HCT116 (cell line): ENCODE results near the gene MGST2. TPM values are rescaled to one million over a fixed set of nuclear protein-coding genes. Genes with fewer than 3 reads are reported as not detected.

Experiments
- ATAC-seq: fragments of 200-7000 bp; cut with Tn5 transposase; 2 replicates; pipeline ENCODE4 v1.9.1; 2020; ENCODE audit warnings: mild to moderate bottlenecking, moderate library complexity
- BruUV-seq: library from RNA; stranded (reverse); fragments of 400-500 nt; replicated peaks from 2 replicates; lab custom pipeline; 2021; lab: Mats Ljungman, UMichigan
- CTCF ChIA-PET: fragments of 300-600 bp; sonication (Branson Sonifier 250); formaldehyde crosslinking; loops from one replicate; lab custom pipeline; 2021; ENCODE audit warnings: antibody characterized with exemption; lab: Charles Lee
- POLR2A ChIA-PET: fragments of 300-600, 350-600 bp; sonication (Branson Sonifier 250); formaldehyde crosslinking; loops from one replicate; lab custom pipeline; 2021; ENCODE audit warnings: antibody characterized with exemption; lab: Charles Lee
- RAD21 ChIA-PET, 2 experiments: fragments of 300-600 bp; sonication (Branson Sonifier 250); formaldehyde crosslinking; loops; one replicate each; lab custom pipeline; 2023; ENCODE audit warnings: low total read pairs in 2 of 2; ENCODE audit not compliant: uncharacterized antibody in 2 of 2, unreplicated experiment in 2 of 2, low non-redundant PET in 1 of 2; lab: Charles Lee
- DNase-seq: peaks from one replicate; pipeline ENCODE4 v3.0.0-alpha.2; 2010; ENCODE audit warnings: low read depth, low spot score
- H2AFZ ChIP-seq: fragments of 200-600 bp; shearing (Covaris generic), sonication (generic); 2 replicates; pipeline ENCODE4 v1.6.1; 2017; ENCODE audit warnings: low read depth, mixed run types, mixed read lengths, antibody characterized with exemption, low read length; ENCODE audit not compliant: poor library complexity, severe bottlenecking
- H3K27ac ChIP-seq: 2 replicates; pipeline ENCODE4 v1.5.1; 2012; ENCODE audit warnings: low read depth, low read length
- H3K27me3 ChIP-seq: fragments of 200-600 bp; sonication (generic); 2 replicates; pipeline ENCODE4 v1.6.1; 2016; ENCODE audit warnings: mixed run types, low read length, mixed read lengths; ENCODE audit not compliant: insufficient read depth
- H3K36me3 ChIP-seq, 2 experiments: fragments of 200-500 bp in 1 of 2; fragments of 200-600 bp in 1 of 2; sonication (Bioruptor generic) in 1 of 2; sonication (generic) in 1 of 2; 2 replicates each; pipeline versions ENCODE4 v1.5.1 to v1.6.1; 2014 to 2016; ENCODE audit warnings: low read length in 2 of 2, inconsistent platforms in 1 of 2, mixed read lengths in 1 of 2, mixed run types in 1 of 2; ENCODE audit not compliant: insufficient read depth in 2 of 2, control insufficient read depth in 1 of 2
- H3K4me1 ChIP-seq, 2 experiments: fragments of 200-600 bp in 1 of 2; sonication (generic) in 1 of 2; 2 replicates each; pipeline versions ENCODE4 v1.5.1 to v1.6.1; 2012 to 2017; ENCODE audit warnings: low read length in 2 of 2, inconsistent platforms in 1 of 2, mild to moderate bottlenecking in 1 of 2, mixed read lengths in 1 of 2, mixed run types in 1 of 2, moderate library complexity in 1 of 2; ENCODE audit not compliant: insufficient read depth in 2 of 2, control insufficient read depth in 1 of 2
- H3K4me2 ChIP-seq: fragments of 200-600 bp; sonication (generic); 2 replicates; pipeline ENCODE4 v1.6.1; 2017; ENCODE audit warnings: mixed run types, low read length, mixed read lengths
- H3K4me3 ChIP-seq, 2 experiments: fragments of 200-600 bp in 1 of 2; sonication (generic) in 1 of 2; replicated peaks in 1 of 2; 2 replicates each; pipeline ENCODE4 v1.5.1; 2011 to 2016; ENCODE audit warnings: low read length in 2 of 2, control low read depth in 1 of 2, low read depth in 1 of 2, mild to moderate bottlenecking in 1 of 2, mixed read lengths in 1 of 2, mixed run types in 1 of 2
- H3K79me2 ChIP-seq: fragments of 200-600 bp; sonication (generic); 2 replicates; pipeline ENCODE4 v1.6.1; 2017; ENCODE audit warnings: mild to moderate bottlenecking, mixed run types, low read length, moderate library complexity, mixed read lengths; ENCODE audit not compliant: insufficient read depth
- H3K9ac ChIP-seq: fragments of 200-600 bp; sonication (generic); 2 replicates; pipeline ENCODE4 v1.6.1; 2016; ENCODE audit warnings: low read length, mixed read lengths
- H3K9me2 ChIP-seq: fragments of 200-600 bp; sonication (generic), shearing (Covaris generic); 2 replicates; pipeline ENCODE4 v1.6.1; 2017; ENCODE audit warnings: mixed run types, mild to moderate bottlenecking, moderate library complexity; ENCODE audit not compliant: insufficient read depth
- H3K9me3 ChIP-seq, 2 experiments: fragments of 200-500 bp in 1 of 2; fragments of 200-600 bp in 1 of 2; sonication (Bioruptor generic) in 1 of 2; sonication (generic) in 1 of 2; 2 replicates each; pipeline ENCODE4 v1.6.1; 2014 to 2017; ENCODE audit warnings: low read length in 2 of 2, mixed read lengths in 2 of 2, inconsistent platforms in 1 of 2, low read depth in 1 of 2, mild to moderate bottlenecking in 1 of 2, mixed run types in 1 of 2, moderate library complexity in 1 of 2; ENCODE audit not compliant: control insufficient read depth in 1 of 2, insufficient read depth in 1 of 2
- H4K20me1 ChIP-seq: fragments of 200-600 bp; sonication (generic), shearing (Covaris generic); 2 replicates; pipeline ENCODE4 v1.6.1; 2017; ENCODE audit warnings: mixed run types, mild to moderate bottlenecking, moderate library complexity; ENCODE audit not compliant: insufficient read depth
- CEBPB ChIP-seq: IDR thresholded peaks from 2 replicates; pipeline ENCODE4 v1.6.1; 2012; ENCODE audit warnings: low read depth
- ELF1 ChIP-seq: IDR thresholded peaks from 2 replicates; pipeline ENCODE4 v1.6.1; 2012; ENCODE audit warnings: low read depth, borderline replicate concordance
- EZH2phosphoT487 ChIP-seq: fragments of 200-600 bp; IDR thresholded peaks from 2 replicates; pipeline ENCODE4 v1.6.1; 2018; ENCODE audit warnings: antibody characterized with exemption, borderline replicate concordance
- JUND ChIP-seq: IDR thresholded peaks from 2 replicates; pipeline ENCODE4 v1.6.1; 2012
- MAX ChIP-seq: IDR thresholded peaks from 2 replicates; pipeline ENCODE4 v1.6.1; 2012
- POLR2AphosphoS5 ChIP-seq: IDR thresholded peaks from 2 replicates; pipeline ENCODE4 v1.6.1; 2011; ENCODE audit warnings: mild to moderate bottlenecking, low read depth, low read length, moderate library complexity
- RAD21 ChIP-seq: IDR thresholded peaks from 2 replicates; pipeline ENCODE4 v1.6.1; 2012; ENCODE audit warnings: low read depth, mild to moderate bottlenecking
- REST ChIP-seq: IDR thresholded peaks from 2 replicates; pipeline ENCODE4 v1.6.1; 2012; ENCODE audit warnings: low read depth
- SIN3A ChIP-seq: IDR thresholded peaks from 2 replicates; pipeline ENCODE4 v1.6.1; 2012; ENCODE audit warnings: low read depth
- SP1 ChIP-seq: IDR thresholded peaks from 2 replicates; pipeline ENCODE4 v1.6.1; 2012; ENCODE audit warnings: low read depth
- SRF ChIP-seq: IDR thresholded peaks from 2 replicates; pipeline ENCODE4 v1.6.1; 2012; ENCODE audit warnings: low read depth
- TCF7L2 ChIP-seq: IDR thresholded peaks from 2 replicates; pipeline ENCODE4 v1.7.0; 2011; ENCODE audit warnings: borderline replicate concordance, inconsistent platforms; ENCODE audit not compliant: insufficient read depth, insufficient read length; ENCODE audit errors: extremely low read depth
- YY1 ChIP-seq: IDR thresholded peaks from 2 replicates; pipeline ENCODE4 v1.6.1; 2011; ENCODE audit warnings: low read length, low read depth, moderate library complexity, mild to moderate bottlenecking; ENCODE audit not compliant: insufficient replicate concordance; ENCODE audit errors: extremely low read depth
- ZBTB33 ChIP-seq: IDR thresholded peaks from 2 replicates; pipeline ENCODE4 v1.6.1; 2011; ENCODE audit warnings: mild to moderate bottlenecking, low read length, moderate library complexity; ENCODE audit not compliant: insufficient replicate concordance; ENCODE audit errors: extremely low read depth
- ZNF274 ChIP-seq: fragments of 200-500 bp; sonication (Bioruptor generic); IDR thresholded peaks from 2 replicates; pipeline ENCODE4 v1.6.1; 2014; ENCODE audit warnings: mild to moderate bottlenecking, low read depth, low read length, inconsistent platforms
- intact Hi-C: fragments of 100-400 bp; cut with micrococcal nuclease; formaldehyde crosslinking; loops from 2 replicates; pipeline ENCODE4 v1.10.0; 2022
- total RNA-seq: library from RNA; stranded (reverse); gene quantifications from one replicate; pipeline ENCODE4 v1.2.1, GENCODE V29; 2021; ENCODE audit not compliant: unreplicated experiment

The MGST2 gene
- total RNA-seq, 1 experiment from 2014 or later = 24.3 TPM

- intact Hi-C loops = no loop called here
- DNase-seq (no peak), ATAC-seq (no peak)
- H3K9me3 ChIP-seq = no peaks in the 10 kb centered on the region
- no peaks in the 10 kb centered on the region for H3K79me2 ChIP-seq
- no peak overlapping the region for H3K9ac ChIP-seq
- H4K20me1 ChIP-seq = no peaks in the 10 kb centered on the region
- ChIA-PET POLR2A (no interaction called here), CTCF (no interaction called here), RAD21 (no interaction called here)
- no peak overlapping the region for H3K4me3 ChIP-seq
- no peaks in the 10 kb centered on the region for H3K9me2 ChIP-seq
- peaks cover 6 to 11% of the 10 kb centered on the region in 2 experiments; a peak in 2 of 4 replicates for H3K4me1 ChIP-seq
- H3K36me3 ChIP-seq = no peaks in the 10 kb centered on the region
- no peaks in the 10 kb centered on the region for H3K27me3 ChIP-seq
- no peak overlapping the region for H3K27ac ChIP-seq
- H2AFZ ChIP-seq = no peak overlapping the region
- BruUV-seq = no TSS peak
- H3K4me2 ChIP-seq = no peak overlapping the region
- no peak for TF ChIP-seq SIN3A
- TF ChIP-seq SRF = no peak
- no peak for TF ChIP-seq YY1
- no peak for TF ChIP-seq POLR2AphosphoS5
- TF ChIP-seq RAD21 = no peak
- TF ChIP-seq ZNF274 = no peak
- TF ChIP-seq MAX = no peak
Observed at GRCh38 chr4:139670775-139671174, 5.2 kb downstream of the MGST2 start.

GRCh38 chr4:139672215-139672614, 6.6 kb downstream of the MGST2 start:
- Histone ChIP-seq H4K20me1 (no peaks in the 10 kb centered on the region), H3K9me3 (no peaks in the 10 kb centered on the region), H3K36me3 (no peaks in the 10 kb centered on the region), H3K4me1 (no peaks in the 10 kb centered on the region), H3K79me2 (no peaks in the 10 kb centered on the region), H2AFZ (no peak overlapping the region), H3K4me2 (no peak overlapping the region), H3K27ac (no peak overlapping the region), H3K9me2 (no peaks in the 10 kb centered on the region), H3K27me3 (no peaks in the 10 kb centered on the region), H3K9ac (no peak overlapping the region), H3K4me3 (no peak overlapping the region)
- ATAC-seq (no peak), DNase-seq (no peak)
- intact Hi-C loops = no loop called here
- RAD21 ChIA-PET = no interaction called here
- POLR2A ChIA-PET = no interaction called here
- BruUV-seq = no TSS peak
- CTCF ChIA-PET = no interaction called here
- TF ChIP-seq TCF7L2 = no peak
- TF ChIP-seq MAX = no peak
- no peak for TF ChIP-seq ELF1
- TF ChIP-seq EZH2phosphoT487 = no peak
- no peak for TF ChIP-seq SRF
- TF ChIP-seq ZNF274 = no peak
- TF ChIP-seq REST = no peak
- TF ChIP-seq ZBTB33 = no peak
- no peak for TF ChIP-seq RAD21
- no peak for TF ChIP-seq JUND
- no peak for TF ChIP-seq CEBPB
- no peak for TF ChIP-seq SP1
